HG03521 (cell line): ENCODE data around the gene SLC6A16.
"Not testable (repeated sequence)": the region's sequence is repeated elsewhere in the genome, so short reads cannot be mapped to it uniquely, and the experiment has no call there.

Experiments used
- ATAC-seq: cut with Tn5 transposase; IDR thresholded peaks from one replicate; pipeline ENCODE4 v1.9.1; 2021; ENCODE audit warnings: mild to moderate bottlenecking, moderate library complexity; ENCODE audit not compliant: unreplicated experiment

Gene SLC6A16

DNA sequence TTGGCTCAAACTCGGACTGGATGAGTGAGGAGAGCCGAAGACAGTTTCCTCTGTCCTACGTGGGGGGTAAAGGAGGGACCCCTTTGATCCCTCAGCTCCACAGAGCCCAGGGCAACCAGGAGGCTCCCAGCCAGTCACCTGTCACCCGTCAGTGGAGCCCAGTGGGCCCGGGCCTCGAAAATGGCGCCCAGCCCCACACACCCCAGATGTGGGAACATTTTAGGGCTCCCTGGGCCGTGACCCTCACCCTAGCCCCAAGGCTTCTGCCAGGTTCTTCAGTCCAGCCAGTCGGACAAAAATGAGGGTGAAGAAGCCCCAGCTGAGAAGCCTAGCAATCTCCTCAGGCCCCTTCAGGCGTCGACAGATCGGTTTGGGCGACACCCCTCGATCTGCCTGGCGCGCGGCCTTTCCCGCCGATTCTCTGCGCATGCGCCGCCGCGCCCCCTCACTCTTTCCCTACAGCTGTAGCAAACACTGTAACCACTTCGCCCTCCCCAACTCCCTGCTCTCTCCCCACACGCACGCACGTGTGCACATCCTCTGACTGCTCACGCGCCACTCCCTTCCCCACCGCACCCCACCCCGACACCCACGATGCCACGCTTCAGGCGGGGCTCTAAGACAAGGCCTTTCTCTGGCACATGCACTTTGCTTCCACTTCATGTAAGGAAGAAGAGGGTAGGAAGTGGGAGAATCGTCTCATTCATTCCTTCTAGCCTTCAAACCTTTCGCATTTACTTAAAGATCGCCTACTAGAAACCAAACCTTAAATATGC lies at the start of gene SLC6A16:
Gene SLC6A16, minus strand, starts transcription at position 391 of the 776 bp plus-strand sequence. CDS start 13,844 bp downstream, outside the sequence.
- no peak for ATAC-seq

DNA sequence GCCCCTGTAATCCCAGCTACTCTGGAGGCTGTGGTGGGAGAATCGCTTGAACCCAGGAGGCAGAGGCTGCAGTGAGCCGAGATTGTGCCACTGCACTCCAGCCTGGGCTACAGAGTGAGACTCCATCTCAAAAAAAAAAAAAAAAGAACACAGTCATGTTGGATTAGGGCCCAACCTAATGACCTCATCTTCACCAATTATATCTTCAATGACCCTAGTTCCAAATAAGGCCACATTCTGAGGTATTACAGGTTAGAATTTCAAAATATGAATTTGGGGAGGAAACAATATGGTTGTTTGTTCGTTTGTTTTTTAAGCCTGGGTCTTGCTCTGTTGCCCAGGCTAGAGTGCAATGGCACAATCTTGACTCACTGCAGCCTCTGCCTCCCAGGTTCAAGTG lies 48.2 kb upstream of the SLC6A16 start:
- not testable (repeated sequence) for ATAC-seq

DNA sequence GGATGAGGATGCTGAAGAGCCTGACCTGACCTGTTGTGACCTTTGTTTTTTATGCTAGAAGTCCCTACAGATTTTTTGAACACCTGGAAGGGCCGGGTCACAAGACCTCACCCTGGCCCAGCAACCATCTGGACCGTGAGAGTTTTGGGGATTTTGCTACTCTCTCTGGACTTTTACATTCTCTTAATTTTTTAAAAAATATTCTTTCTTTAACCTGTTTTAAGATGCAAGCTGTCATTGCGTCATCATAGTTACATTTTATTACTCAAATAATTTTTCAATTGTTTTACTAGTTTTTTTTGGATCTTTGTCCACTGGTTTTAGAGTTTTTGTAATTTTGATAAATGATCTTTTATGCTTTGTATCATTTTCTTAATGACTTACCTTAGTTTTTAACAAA lies 46.2 kb upstream of the SLC6A16 start:
- no peak for ATAC-seq

DNA sequence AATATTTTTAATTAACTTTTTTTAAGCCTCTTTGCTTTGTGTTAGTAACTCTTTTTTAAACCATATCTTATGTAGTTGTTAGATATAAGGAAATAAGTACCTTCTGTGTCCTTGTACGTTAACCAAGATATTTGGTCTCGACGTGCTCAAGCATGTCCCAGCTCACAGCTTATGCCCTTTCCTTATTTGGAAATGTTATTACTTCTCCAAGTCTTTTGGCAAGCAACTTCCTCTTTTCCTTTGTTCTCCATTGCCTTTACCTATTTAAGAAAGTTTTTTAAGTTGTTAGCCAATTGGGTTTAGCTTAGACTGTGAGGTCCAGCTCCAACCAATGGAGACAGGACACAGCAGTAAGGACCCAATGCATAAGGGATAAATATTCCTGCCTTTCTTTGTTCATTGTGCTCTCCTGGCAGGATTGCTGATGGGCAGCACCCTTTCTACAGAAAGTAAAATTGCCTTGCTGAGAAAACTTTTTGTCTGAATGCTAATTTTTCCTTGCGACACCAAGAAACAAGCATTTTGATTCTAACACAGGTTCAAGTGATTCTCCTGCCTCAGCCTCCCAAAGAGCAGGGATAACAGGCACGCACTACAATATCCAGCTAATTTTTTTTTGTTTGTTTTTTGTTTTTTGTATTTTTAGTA lies 43.8 kb upstream of the SLC6A16 start:
- no peak for ATAC-seq

DNA sequence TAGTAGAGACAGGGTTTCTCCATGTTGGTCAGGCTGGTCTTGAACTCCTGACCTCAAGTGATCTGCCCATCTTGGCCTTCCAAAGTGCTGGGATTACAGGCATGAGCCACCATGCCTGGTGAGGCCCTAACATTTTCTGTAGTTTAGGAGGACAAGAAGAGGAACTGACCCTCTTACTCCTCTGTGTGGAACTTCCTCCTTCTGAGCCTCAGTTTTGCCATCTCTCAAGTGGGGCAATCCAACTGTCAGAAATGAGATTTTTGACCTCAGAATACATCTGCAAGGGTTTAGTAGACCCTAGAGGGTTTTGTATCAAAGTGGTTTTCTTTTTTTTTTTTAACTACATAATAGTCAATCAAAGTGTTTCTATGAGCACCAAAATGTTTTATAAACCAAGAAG lies 41.1 kb upstream of the SLC6A16 start:
- no peak for ATAC-seq

DNA sequence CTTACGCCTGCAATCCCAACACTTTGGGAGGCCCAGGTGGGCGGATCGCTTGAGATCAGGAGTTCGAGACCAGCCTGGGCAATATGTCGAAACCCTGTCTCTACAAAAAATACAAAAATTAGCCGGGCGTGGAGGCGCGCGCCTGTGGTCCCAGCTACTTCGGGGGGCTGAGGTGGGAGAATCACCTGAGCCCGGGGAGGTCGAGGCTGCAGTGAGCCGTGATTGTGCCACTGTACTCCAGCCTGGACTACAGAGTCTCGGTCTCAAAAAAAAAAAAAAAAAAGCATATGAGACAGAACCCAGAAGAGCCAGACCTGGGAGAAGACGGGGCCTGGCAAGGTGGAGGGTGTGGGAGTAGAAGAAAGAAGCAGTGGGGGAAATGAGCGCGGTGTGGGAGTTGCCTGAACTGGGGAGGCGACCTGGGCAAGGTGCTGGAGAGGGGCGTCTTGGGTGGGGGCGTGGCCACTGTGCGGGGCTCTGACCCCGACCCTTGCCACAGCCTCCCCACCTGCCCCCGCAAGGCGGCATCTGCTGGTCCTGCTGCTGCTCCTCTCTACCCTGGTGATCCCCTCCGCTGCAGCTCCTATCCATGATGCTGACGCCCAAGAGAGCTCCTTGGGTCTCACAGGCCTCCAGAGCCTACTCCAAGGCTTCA lies 39.2 kb upstream of the SLC6A16 start:
- no peak for ATAC-seq

DNA sequence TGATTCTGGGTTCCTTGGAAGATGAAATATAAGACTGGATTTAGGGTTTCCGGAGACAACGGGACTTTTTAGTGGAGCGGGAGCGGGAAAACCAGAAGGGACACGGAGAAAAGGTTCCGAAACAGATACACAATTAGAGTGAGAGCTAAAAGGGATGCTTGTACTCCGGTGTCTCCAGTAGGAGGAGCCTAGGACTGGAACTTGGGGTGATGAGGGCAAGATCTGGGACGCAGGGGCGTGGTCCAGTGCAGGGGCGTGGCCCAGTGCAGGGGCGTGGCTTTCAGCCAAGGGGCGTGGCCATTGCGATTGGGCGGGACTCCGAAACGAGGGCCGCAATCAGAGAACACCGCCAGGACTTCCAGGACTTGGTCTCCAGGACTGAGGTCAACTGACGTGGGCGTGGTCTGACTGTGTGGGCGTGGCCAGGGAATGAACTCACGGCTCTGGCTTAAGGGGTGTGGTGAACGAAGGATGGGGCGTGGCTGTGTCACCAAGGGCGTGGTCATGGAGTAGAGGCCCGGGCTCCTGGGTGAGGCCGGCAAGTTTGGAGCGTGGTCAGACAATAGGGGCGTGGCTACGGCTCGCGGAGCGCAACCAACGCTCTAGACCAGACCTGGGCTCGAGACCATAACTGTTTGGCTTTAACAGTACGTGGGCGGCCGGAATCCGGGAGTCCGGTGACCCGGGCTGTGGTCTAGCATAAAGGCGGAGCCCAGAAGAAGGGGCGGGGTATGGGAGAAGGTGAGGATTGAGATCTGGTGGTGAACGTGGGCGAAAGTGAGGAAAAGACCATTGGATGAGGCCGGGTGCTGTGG lies 38.5 kb upstream of the SLC6A16 start, which contains the start of gene DKKL1:
Gene DKKL1, plus strand, starts transcription at position 610 of the 815 bp plus-strand sequence. Its CDS starts 122 bp downstream, at position 732.
- peak; percentile 68 for ATAC-seq

DNA sequence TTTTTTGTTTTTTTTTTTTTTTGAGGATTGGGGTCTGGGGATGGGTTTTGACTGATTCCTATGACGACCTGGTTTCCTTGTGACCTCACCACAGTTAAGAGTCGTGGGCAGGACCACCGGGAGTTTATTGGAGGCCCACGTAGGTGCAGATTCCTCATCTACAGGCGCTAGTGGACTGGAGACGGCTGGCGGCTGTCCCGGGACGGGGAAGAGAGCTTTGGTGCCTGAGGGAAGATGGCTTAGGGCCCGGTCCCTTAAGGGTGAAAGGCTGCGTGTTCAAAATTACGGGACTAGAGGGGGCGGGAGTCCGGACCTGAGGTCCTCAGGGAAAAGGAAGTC lies 37.9 kb upstream of the SLC6A16 start:
- no peak for ATAC-seq

DNA sequence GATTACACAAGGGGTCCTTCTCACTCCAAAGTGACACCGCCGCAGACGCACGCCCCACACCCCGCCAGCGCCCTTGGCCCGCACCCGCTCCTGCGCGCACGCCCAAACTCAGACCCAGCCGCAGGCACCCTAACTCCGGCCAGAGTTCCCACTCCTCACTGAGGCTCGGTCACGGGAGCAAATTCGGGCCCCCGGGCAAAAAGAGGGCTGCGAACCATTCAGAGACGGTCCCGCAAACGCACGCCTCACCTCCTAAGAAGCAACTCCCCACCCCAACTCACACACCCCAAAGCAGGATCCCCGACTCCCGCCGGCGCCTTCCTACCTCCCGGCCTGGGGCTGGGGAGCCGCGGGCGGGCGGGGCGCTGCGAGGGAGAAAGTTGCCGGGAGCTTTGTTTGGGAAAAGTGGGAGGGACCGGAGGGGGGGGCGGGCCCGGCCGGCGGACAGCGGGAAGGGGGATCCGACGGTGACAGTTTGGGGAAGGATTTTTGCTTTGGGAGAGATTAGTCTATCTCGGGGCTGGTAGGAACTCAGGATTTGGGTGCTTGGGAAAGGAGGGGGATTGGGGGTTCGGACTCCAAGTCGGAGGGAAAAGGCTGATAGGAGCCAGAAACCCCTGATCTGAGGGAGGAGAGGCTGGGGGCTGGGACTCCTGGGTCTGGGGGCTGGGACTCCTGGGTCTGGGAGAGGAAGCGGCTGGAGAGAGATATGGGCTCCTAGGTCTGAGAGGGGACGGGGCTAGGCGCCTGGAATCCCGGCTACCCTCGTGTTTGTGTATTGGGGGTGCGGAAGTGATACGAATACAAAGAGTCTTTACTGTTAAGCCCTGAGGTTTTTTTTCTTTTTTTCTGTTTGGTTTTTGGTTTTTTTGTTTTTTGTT lies 37.3 kb upstream of the SLC6A16 start, which contains the start of gene TEAD2:
Gene TEAD2, minus strand, starts transcription at position 369 of the 881 bp plus-strand sequence. CDS start 2,341 bp downstream, outside the sequence.
- no peak for ATAC-seq

DNA sequence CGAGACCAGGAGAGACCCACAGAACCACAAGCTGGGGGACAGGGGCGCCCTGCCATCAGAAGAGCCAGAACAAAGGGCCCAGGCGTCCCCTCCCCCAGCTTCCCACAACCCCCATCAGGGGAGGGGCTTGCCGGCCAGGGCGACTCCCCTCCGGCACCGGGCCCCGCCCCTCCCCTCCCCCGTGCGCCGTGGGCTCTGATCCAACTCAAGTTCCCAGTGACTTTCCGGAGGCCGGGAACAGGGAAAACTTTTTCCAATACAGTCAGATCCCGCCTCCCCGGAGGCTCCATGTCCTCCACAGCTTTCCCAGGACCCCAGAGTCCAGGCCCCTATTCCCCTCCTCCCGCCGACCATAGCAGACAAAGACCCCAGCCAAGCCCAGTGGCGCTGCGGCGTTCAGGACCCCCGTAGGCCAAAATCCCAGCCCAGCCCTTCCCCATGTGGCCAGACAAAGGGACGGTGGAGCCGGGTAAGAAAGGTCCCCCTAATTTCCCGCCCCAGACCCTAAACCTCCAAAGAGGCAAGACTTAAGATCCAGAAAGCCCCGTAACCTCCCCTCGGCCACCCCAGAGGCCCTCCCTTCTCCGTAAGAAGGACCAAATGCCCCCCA lies 36.6 kb upstream of the SLC6A16 start:
- ATAC-seq, result no peak

DNA sequence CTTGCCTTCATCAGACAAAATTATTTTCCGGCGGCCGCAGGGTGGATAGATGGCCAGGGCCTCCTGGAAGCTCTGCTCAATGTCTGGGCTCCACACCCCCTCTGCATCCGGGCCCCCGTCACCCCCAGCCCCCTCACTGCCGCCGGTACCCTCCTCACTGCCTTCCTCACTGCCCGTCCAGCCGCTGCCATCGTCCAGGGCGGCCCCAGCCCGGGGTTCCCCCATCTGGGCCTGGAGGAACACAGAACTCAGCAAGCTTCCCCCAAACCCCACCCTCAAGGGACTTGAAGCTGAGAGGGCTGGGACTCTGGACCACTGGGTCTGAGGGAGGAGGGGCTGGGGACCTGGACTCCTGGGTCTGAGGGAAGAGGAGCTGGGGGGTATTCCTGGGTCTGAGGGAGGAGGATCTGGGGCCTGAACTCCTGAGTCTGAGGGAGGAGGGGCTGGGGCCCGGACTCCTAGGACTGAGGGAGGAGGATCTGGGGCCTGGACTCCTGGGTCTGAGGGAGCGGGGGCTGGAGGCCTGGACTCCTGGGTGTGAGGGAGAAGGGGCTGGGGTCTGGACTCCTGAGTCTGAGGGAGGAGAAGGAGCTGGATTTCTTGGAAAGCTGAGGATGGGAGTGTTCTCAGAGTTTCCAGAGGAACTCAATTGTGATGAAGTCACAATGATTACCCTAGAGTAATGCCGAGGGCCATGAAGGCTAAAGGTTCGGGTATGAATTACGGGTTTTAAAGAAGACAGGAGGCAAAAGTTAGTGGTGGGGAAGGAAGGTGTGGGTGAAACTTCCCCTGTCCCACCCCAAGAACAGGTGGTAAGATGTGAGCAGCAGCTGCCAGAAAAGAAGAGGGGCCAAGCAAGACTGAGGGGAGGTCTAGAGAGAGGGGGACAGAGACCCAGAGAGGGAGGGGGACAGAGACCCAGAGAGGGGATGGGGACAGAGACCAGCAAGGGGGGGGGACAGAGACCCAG lies 35.1 kb upstream of the SLC6A16 start:
- ATAC-seq, result no peak

DNA sequence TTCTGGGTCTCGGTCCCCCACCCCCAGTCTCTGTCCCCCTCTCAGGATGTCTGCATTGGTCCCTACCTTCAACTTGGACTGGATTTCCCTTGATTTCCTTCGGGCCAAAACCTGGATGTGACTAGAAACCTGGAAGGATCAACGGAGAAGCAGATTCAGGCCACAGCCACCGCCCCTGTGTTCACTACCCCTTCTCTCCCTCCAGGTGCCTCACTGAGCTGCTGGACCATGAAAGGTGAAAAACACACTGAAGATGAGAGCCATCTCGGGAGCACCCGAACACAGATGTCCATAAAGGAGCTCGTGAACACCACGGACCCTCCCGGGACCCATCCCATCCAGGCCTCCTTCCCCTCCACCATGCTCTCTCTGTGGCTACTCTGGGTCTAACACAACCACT lies 32.2 kb upstream of the SLC6A16 start:
- no peak for ATAC-seq

DNA sequence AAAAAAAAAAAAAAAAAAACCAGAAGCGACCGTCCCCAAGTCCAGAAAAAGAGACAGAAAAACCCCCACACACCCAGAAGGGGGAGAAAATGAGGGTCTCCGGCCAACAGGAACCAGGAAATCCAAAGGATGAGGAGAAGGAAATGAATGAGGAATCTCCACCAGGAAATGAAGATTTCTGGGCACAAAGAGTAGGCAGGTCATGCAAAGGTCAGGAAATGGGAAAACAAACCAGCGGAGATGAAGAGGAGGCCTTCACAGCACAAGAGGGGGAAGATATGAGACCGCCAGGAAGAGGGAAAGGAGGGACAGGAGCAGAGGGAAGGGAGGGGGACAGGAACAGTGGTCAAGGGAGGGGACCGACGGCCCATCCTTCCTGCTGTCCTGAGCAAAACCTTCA lies 31.4 kb upstream of the SLC6A16 start:
- ATAC-seq, result no peak

DNA sequence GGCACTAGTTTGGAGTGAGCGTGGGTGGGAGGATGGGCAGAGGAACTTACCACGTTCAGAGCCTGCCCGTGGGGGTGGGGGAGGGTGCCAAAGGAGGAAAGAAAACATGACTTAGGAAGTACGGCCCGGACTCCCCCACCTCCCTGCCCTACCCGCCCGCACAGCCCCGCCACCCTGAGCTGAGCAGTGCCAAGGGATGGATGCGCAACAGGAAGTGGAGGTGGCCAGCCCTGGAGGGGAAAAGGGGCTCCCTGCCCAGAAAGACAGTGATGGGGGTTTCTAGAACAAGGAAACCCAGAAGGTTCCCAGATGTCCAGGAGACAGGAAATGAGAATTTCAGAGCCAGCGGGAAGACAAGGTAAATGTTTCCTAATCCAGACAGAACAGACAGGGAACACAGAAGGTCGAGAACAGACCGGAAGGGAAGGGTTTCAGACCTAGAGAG lies 30.9 kb upstream of the SLC6A16 start:
- ATAC-seq, result no peak

DNA sequence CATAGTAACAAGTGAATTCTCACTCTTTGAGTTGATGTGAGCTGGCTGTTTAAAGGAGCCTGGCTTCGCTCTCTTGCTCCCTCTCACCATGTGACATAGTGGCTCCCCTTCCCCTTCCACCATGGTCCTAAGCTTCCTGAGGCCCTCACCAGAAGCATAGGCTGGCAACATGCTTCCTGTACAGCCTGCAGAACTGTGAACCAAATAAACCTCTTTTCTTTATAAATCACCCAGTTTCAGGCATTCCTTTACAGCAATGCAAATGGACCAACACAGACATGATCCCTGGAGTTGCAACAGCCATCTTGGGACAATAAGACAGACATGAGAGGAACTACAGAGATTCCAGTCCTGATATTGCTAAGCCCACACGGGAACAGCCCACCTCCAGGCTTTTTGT lies 24.6 kb upstream of the SLC6A16 start:
- ATAC-seq, result no peak

DNA sequence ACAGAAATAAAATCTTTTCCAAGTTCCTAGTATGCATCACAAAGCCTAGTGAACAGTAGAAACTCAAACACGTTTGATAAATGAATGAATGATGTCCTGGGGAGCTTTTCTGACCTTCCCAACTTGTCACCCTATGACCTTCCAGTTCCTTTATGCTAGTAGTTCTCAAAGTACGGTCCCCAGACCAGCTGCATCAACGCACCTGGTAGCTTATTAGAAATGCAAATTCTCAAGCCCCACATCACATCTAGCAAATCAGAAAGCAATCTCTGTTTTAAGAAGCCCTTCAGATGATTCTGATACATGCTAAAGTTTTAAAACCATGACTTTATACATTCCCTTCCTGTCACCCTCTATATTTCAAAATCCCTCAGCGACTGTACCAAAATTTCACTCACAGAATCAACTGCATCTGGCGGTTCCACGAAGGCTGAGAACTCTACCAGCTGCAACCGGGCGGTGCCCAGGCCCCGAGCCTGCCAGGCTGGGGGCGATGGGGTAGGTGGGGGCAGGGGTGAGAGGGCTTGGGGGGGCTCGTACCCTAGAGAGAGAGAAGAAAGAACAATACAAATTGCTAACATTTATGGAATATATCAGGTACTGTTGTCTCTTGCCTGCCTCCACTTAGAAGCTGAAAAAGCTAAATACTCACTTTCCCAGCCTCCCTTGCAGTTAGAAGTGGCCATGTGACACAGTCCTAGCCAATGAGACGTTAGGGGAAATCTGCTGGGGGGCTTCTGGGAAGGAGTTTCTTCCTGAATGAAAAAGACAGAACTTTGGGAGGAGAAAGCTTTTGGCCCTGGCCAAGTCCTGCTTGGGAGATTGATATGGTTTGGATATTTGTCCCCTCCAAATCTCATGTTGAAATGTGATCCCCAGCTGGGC lies 23.6 kb upstream of the SLC6A16 start:
- no peak for ATAC-seq

DNA sequence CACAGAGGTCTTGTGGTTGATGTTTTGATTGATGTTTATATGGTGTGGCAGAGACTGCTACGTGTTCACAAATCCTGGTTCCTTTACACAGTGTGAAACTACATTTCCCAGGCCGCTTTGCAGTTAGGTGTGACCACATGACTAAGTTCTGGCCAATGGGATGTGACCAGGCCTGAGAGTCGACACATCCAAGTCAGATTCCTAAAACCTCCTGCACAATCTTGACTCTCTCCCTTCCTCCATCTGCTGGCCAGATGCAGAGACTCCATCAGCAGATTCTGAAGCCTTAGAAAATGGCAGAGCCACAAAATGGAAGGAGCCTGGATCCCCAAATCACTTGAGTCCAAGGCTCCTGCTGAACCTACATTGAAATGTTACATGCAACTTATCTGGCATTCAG lies 22.8 kb upstream of the SLC6A16 start:
- ATAC-seq, result no peak
